ENCODE data around the gene CEP135.

GRCh38 chr4:55939421-55939820 lies 9.3 kb upstream of the CEP135 start:
- TF ChIP-seq, protein P1, sequence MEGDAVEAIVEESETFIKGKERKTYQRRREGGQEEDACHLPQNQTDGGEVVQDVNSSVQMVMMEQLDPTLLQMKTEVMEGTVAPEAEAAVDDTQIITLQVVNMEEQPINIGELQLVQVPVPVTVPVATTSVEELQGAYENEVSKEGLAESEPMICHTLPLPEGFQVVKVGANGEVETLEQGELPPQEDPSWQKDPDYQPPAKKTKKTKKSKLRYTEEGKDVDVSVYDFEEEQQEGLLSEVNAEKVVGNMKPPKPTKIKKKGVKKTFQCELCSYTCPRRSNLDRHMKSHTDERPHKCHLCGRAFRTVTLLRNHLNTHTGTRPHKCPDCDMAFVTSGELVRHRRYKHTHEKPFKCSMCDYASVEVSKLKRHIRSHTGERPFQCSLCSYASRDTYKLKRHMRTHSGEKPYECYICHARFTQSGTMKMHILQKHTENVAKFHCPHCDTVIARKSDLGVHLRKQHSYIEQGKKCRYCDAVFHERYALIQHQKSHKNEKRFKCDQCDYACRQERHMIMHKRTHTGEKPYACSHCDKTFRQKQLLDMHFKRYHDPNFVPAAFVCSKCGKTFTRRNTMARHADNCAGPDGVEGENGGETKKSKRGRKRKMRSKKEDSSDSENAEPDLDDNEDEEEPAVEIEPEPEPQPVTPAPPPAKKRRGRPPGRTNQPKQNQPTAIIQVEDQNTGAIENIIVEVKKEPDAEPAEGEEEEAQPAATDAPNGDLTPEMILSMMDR (conservative IDR thresholded peaks at IDR 0.05; ENCODE audit: low read depth, low read length) = no peak
- no peak for TF ChIP-seq EZH2 (IDR thresholded peaks at IDR 0.05; ENCODE audit: borderline replicate concordance, low read depth, low read length, poor library complexity, severe bottlenecking)
